Loucy (cell line): ENCODE data around the gene TRRAP.

Source experiments
- EZH2phosphoT487 ChIP-seq: fragments of 200-600 bp; IDR thresholded peaks from 2 replicates; pipeline ENCODE4 v1.6.1; 2018; ENCODE audit warnings: antibody characterized with exemption, mild to moderate bottlenecking, moderate library complexity, borderline replicate concordance
- TF ChIP-seq, protein P1 (sequence below): fragments of 200-600 bp; sonication (generic); conservative IDR thresholded peaks from 2 replicates; pipeline ENCODE4 v1.5.1; 2014; ENCODE audit warnings: mild to moderate bottlenecking, antibody characterized with exemption, low read length

DNA sequence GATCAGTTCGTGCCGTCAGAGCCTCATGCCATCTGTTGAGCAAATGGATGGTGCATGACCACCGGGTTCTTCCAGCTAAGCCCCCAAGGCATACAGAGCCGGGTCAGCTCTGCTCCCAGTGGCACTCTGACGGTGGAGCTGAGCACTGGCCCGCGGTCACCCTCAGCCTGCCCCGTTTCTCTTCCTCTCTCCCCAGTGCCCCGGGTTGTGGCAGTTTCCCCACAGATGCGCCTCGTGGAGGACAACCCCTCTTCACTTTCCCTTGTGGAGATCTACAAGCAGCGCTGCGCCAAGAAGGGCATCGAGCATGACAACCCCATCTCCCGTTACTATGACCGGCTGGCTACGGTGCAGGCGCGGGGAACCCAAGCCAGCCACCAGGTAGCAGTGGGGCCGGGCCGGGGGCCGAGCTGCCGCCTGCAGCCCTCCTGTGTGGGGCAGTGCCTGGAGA is 129.9 kb downstream of the TRRAP start:
- TF ChIP-seq, protein P1, sequence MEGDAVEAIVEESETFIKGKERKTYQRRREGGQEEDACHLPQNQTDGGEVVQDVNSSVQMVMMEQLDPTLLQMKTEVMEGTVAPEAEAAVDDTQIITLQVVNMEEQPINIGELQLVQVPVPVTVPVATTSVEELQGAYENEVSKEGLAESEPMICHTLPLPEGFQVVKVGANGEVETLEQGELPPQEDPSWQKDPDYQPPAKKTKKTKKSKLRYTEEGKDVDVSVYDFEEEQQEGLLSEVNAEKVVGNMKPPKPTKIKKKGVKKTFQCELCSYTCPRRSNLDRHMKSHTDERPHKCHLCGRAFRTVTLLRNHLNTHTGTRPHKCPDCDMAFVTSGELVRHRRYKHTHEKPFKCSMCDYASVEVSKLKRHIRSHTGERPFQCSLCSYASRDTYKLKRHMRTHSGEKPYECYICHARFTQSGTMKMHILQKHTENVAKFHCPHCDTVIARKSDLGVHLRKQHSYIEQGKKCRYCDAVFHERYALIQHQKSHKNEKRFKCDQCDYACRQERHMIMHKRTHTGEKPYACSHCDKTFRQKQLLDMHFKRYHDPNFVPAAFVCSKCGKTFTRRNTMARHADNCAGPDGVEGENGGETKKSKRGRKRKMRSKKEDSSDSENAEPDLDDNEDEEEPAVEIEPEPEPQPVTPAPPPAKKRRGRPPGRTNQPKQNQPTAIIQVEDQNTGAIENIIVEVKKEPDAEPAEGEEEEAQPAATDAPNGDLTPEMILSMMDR, result no peak
- TF ChIP-seq EZH2phosphoT487, result no peak
